Endodermal cell (in vitro differentiated cells): Measurements from ENCODE around the gene TMEM273. TPM values are rescaled to one million over a fixed set of nuclear protein-coding genes. Genes with fewer than 3 reads are reported as not detected.

ENCODE experiments used
- DNase-seq: peaks from one replicate; pipeline ENCODE4 v3.0.0-alpha.2; 2017
- H3K27ac ChIP-seq: 2 replicates; pipeline ENCODE4 v1.5.1; 2013; ENCODE audit warnings: mild to moderate bottlenecking, low read depth, low read length, moderate library complexity
- H3K27me3 ChIP-seq: 2 replicates; pipeline ENCODE4 v1.6.1; 2013; ENCODE audit warnings: mild to moderate bottlenecking, low read length, moderate library complexity; ENCODE audit not compliant: insufficient read depth, control insufficient read depth, poor library complexity, severe bottlenecking
- H3K36me3 ChIP-seq: 2 replicates; pipeline ENCODE4 v1.7.0; 2013; ENCODE audit warnings: mild to moderate bottlenecking, low read length, moderate library complexity; ENCODE audit not compliant: control insufficient read depth, insufficient read depth
- H3K4me1 ChIP-seq: one replicate; pipeline ENCODE4 v1.7.0; 2013; ENCODE audit warnings: low read length; ENCODE audit not compliant: control insufficient read depth, insufficient read depth
- H3K4me3 ChIP-seq: 2 replicates; pipeline ENCODE4 v1.5.1; 2013; ENCODE audit warnings: mild to moderate bottlenecking, low read length, moderate library complexity
- H3K9ac ChIP-seq: 2 replicates; pipeline ENCODE4 v1.6.1; 2013; ENCODE audit warnings: mild to moderate bottlenecking, low read length, moderate library complexity; ENCODE audit not compliant: poor library complexity, severe bottlenecking; ENCODE audit errors: extremely low read depth
- H3K9me3 ChIP-seq: 2 replicates; pipeline ENCODE4 v1.6.1; 2013; ENCODE audit warnings: mild to moderate bottlenecking, low read length, moderate library complexity; ENCODE audit not compliant: control insufficient read depth
- H3K27ac Mint-ChIP-seq: 2 replicates; pipeline ENCODE4 v1.8.0; 2020; ENCODE audit warnings: mixed read lengths
- H3K27me3 Mint-ChIP-seq: 2 replicates; pipeline ENCODE4 v1.8.0; 2021; ENCODE audit warnings: mild to moderate bottlenecking, mixed read lengths; ENCODE audit not compliant: insufficient read depth
- H3K36me3 Mint-ChIP-seq: 2 replicates; pipeline ENCODE4 v1.8.0; 2020; ENCODE audit warnings: low read depth, mixed read lengths
- H3K4me1 Mint-ChIP-seq: 2 replicates; pipeline ENCODE4 v1.8.0; 2020; ENCODE audit warnings: mixed read lengths
- H3K4me3 Mint-ChIP-seq: 2 replicates; pipeline ENCODE4 v1.8.0; 2020; ENCODE audit warnings: mild to moderate bottlenecking, moderate library complexity, mixed read lengths
- H3K9me3 Mint-ChIP-seq: 2 replicates; pipeline ENCODE4 v1.8.0; 2020; ENCODE audit warnings: mild to moderate bottlenecking, mixed read lengths
- CTCF ChIP-seq: fragments of 200-600 bp; sonication (generic); conservative IDR thresholded peaks from 2 replicates; pipeline ENCODE4 v1.5.0; 2021; ENCODE audit warnings: antibody characterized with exemption, mild to moderate bottlenecking
- WGBS, 2 experiments: methylation state at CpG; one replicate each; pipeline versions ENCODE4 v1.1.5 to v1.1.7; 2013; ENCODE audit warnings: missing lambda C conversion rate in 2 of 2, mixed read lengths in 1 of 2; ENCODE audit not compliant: insufficient coverage in 1 of 2, insufficient read length in 1 of 2; 5-methylcytosine and 5-hydroxymethylcytosine counted together
- total RNA-seq, 2 donors: library from RNA; stranded (reverse); fragmentation: NEBNext Ultra II Directional in 1 of 2; extraction: Animal tissue kit (Norgen Biotek cat#: 25700) in 1 of 2; gene quantifications; 2 replicates in 1 of 2; 3 replicates in 1 of 2; pipeline ENCODE4 v1.2.1, GENCODE V29; 2021

The TMEM273 gene
- total RNA-seq, 2 donors from 2014 or later, result not detected

- H3K27me3 Mint-ChIP-seq, result peaks cover 26% of the 10 kb centered on the region
- no peaks in the 10 kb centered on the region for H3K36me3 Mint-ChIP-seq
- H3K4me1 ChIP-seq, result no peaks in the 10 kb centered on the region
- peaks cover 8% of the 10 kb centered on the region for H3K4me1 Mint-ChIP-seq
- no peak for TF ChIP-seq CTCF
- no peak for DNase-seq
- H3K9me3 ChIP-seq, result no peaks in the 10 kb centered on the region
- 86 to 97% methylated on average over 1 of the region's 1 CpG for WGBS, 2 experiments
- H3K27ac Mint-ChIP-seq, result no peak overlapping the region
- H3K27me3 ChIP-seq, result peaks cover 21% of the 10 kb centered on the region
- no peak overlapping the region for H3K9ac ChIP-seq
- H3K4me3 Mint-ChIP-seq, result no peak overlapping the region
- no peaks in the 10 kb centered on the region for H3K9me3 Mint-ChIP-seq
- H3K27ac ChIP-seq, result no peak overlapping the region
- H3K4me3 ChIP-seq, result no peak overlapping the region
- H3K36me3 ChIP-seq, result no peaks in the 10 kb centered on the region
These were observed 23.9 kb upstream of the TMEM273 start for GRCh38 chr10:49212076-49212475.

GRCh38 chr10:49208996-49209395, 20.8 kb upstream of the TMEM273 start:
- H3K27me3 Mint-ChIP-seq, result peaks cover 24% of the 10 kb centered on the region
- H3K9me3 Mint-ChIP-seq, result peaks cover 2% of the 10 kb centered on the region
- H3K9ac ChIP-seq, result no peak overlapping the region
- no peak overlapping the region for H3K27ac Mint-ChIP-seq
- no peak for TF ChIP-seq CTCF
- no peak overlapping the region for H3K4me3 ChIP-seq
- H3K4me1 ChIP-seq, result no peaks in the 10 kb centered on the region
- H3K4me1 Mint-ChIP-seq, result peaks cover 8% of the 10 kb centered on the region
- peaks cover 21% of the 10 kb centered on the region for H3K27me3 ChIP-seq
- no peaks in the 10 kb centered on the region for H3K9me3 ChIP-seq
- 82 to 100% methylated on average over 2 of the region's 2 CpGs for WGBS, 2 experiments
- no peak overlapping the region for H3K4me3 Mint-ChIP-seq
- no peak overlapping the region for H3K27ac ChIP-seq
- no peak for DNase-seq
- H3K36me3 Mint-ChIP-seq, result no peaks in the 10 kb centered on the region
- H3K36me3 ChIP-seq, result no peaks in the 10 kb centered on the region

GRCh38 chr10:49207936-49208487, 19.8 kb upstream of the TMEM273 start:
- WGBS, 2 experiments, result 87 to 96% methylated on average over 5 to 9 of the region's 9 CpGs
- H3K27me3 Mint-ChIP-seq, result peaks cover 22% of the 10 kb centered on the region

More at GRCh38 chr10:49207936-49208487, 19.8 kb upstream of the TMEM273 start:
- no peak overlapping the region for H3K4me3 Mint-ChIP-seq
- Histone ChIP-seq H3K4me3 (no peak overlapping the region), H3K27me3 (peaks cover 21% of the 10 kb centered on the region), H3K9ac (no peak overlapping the region), H3K4me1 (no peaks in the 10 kb centered on the region), H3K27ac (no peak overlapping the region), H3K36me3 (no peaks in the 10 kb centered on the region), H3K9me3 (no peaks in the 10 kb centered on the region)
- DNase-seq, result no peak
- H3K36me3 Mint-ChIP-seq, result no peaks in the 10 kb centered on the region
- peaks cover 2% of the 10 kb centered on the region for H3K9me3 Mint-ChIP-seq
- TF ChIP-seq CTCF, result no peak
- H3K27ac Mint-ChIP-seq, result no peak overlapping the region
- H3K4me1 Mint-ChIP-seq, result peaks cover 7% of the 10 kb centered on the region
